GM10248 (cell line): ENCODE data around the gene CAMK2A.

Experiments
- CTCF ChIA-PET: fragments of 300-600 bp; sonication (Branson Sonifier 250); formaldehyde crosslinking; extraction: SDS; loops from one replicate; lab custom pipeline; 2021; ENCODE audit warnings: antibody characterized with exemption; lab: Yijun Ruan, JAX
- POLR2A ChIA-PET: fragments of 350-650 bp; sonication (Branson Sonifier 250); formaldehyde crosslinking; extraction: SDS; loops from one replicate; lab custom pipeline; 2020; ENCODE audit warnings: antibody characterized with exemption; lab: Yijun Ruan, JAX
- DNase-seq: peaks from one replicate; pipeline ENCODE4 v3.0.0; 2012; ENCODE audit errors: extremely low spot score
- TF ChIP-seq, protein P1 (sequence below): IDR thresholded peaks from 2 replicates; pipeline ENCODE4 v1.5.1; 2012; ENCODE audit warnings: mild to moderate bottlenecking, low read depth; ENCODE audit errors: extremely low read depth, missing control alignments, control extremely low read depth

The CAMK2A gene

GRCh38 chr5:150271923-150272322 lies 17.6 kb downstream of the CAMK2A start:
- CTCF ChIA-PET, result interaction anchor here (1.7 to 2.4 kb wide), 2 partner anchors 79 to 168 kb away, joined by 4 to 13 read pairs; no protein-coding TSS in a partner anchor
- POLR2A ChIA-PET, result no interaction called here
- DNase-seq, result no peak
- TF ChIP-seq, protein P1, sequence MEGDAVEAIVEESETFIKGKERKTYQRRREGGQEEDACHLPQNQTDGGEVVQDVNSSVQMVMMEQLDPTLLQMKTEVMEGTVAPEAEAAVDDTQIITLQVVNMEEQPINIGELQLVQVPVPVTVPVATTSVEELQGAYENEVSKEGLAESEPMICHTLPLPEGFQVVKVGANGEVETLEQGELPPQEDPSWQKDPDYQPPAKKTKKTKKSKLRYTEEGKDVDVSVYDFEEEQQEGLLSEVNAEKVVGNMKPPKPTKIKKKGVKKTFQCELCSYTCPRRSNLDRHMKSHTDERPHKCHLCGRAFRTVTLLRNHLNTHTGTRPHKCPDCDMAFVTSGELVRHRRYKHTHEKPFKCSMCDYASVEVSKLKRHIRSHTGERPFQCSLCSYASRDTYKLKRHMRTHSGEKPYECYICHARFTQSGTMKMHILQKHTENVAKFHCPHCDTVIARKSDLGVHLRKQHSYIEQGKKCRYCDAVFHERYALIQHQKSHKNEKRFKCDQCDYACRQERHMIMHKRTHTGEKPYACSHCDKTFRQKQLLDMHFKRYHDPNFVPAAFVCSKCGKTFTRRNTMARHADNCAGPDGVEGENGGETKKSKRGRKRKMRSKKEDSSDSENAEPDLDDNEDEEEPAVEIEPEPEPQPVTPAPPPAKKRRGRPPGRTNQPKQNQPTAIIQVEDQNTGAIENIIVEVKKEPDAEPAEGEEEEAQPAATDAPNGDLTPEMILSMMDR, result no peak

GRCh38 chr5:150271296-150271692 lies 18.3 kb downstream of the CAMK2A start:
- DNase-seq, result no peak
- TF ChIP-seq, protein P1, result no peak
- ChIA-PET CTCF (interaction anchor here (2.4 kb wide), 1 partner anchor 79 kb away, joined by 13 read pairs; no protein-coding TSS in a partner anchor), POLR2A (no interaction called here)

GRCh38 chr5:150270541-150271295 lies 18.9 kb downstream of the CAMK2A start:
- POLR2A ChIA-PET, result no interaction called here
- CTCF ChIA-PET, result interaction anchor here (1.0 to 2.4 kb wide), 2 partner anchors 80 to 81 kb away, joined by 4 to 13 read pairs; no protein-coding TSS in a partner anchor
- TF ChIP-seq, protein P1, result no peak
- no peak for DNase-seq

GRCh38 chr5:150266871-150267291 lies 22.7 kb downstream of the CAMK2A start:
- TF ChIP-seq, protein P1, result no peak
- DNase-seq, result no peak
- POLR2A ChIA-PET, result no interaction called here
- CTCF ChIA-PET, result interaction anchor here (1.3 to 2.1 kb wide), 3 partner anchors 10 to 49 kb away, joined by 3 to 6 read pairs (median 4); no protein-coding TSS in a partner anchor

DNA sequence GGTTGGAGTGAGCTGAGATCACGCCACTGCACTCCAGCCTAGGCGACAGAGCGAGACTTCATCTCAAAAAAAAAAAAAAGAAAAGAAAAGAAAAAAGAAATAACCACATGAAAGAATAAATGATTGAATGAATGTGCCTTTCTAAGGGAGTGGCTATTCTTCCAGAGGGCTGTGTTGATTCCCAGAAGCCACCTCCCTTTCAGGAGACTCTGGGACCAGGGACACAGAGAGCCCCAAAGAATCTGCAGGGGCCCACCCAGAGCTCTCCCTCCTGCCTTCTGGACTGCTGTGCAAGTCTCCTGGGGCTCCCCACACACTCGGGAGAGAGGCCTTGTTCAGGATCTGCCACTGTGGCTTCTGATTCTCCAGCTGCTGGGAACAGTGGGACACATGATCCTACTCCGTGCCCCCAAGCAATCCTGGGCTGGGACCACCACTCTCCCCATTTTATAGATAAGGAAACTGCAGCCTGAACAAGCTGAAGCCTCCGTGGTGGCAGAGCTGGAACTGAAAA lies 23.6 kb downstream of the CAMK2A start:
- ChIA-PET CTCF (interaction anchor here (1.3 to 2.1 kb wide), 3 partner anchors 11 to 48 kb away, joined by 3 to 6 read pairs (median 4); no protein-coding TSS in a partner anchor), POLR2A (no interaction called here)
- no peak for DNase-seq
- TF ChIP-seq, protein P1, result no peak

DNA sequence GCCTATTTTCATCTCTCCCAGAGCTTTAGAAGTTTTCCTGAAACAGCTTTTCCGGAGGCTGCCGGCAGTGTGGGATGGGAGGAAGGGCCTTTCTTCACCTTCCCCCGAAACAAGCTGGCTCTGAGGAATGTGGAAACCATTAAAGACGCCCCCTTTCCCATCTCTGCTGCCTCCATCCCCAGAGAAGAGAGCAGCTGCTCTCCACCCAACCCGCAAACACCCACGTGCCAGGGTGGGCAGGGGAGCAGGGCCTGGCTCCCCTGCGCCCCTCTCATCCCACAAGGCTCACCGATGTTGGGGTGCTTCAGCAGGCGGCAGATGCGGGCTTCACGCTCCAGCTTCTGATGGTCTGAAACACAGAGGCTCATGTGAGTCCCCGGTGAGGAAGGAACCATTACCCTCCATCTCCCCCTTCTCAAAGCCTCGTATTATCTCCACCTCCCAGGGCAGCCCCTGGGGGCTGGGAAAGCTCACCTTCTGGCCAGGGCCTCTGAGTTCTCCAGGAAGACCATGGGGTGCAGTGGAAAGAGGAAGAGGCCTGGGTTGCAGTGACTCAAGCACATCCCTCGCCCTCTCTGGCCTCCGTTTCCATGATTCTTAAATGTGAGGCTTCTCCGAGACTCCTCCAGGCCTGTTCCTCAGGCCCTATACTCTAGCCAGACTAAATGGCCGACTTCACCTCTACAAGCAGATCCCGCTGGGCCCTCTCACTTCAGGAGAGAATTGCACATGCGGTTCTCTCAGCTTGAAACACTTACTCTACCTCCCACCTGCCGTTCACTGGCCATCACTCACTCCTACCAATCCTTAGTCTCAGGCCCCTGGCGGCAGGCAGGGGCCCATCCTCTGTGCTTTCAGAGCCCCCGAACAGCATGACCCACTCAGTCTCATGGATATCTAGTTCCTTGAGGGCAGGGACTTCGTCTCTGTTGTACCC lies 24.6 kb downstream of the CAMK2A start:
- TF ChIP-seq, protein P1, result no peak
- DNase-seq, result no peak
- ChIA-PET CTCF (no interaction called here), POLR2A (no interaction called here)
